Astrocyte (in vitro differentiated cells and primary cell): Measurements from ENCODE around the gene FOXF1.

Experiments used
- EZH2 ChIP-seq: IDR thresholded peaks from 2 replicates; pipeline ENCODE4 v1.6.1; 2012; ENCODE audit warnings: mild to moderate bottlenecking, low read length, inconsistent platforms; ENCODE audit not compliant: insufficient read depth
- TF ChIP-seq, protein P1 (sequence below): IDR thresholded peaks from 2 replicates; pipeline ENCODE4 v1.5.1; 2011; ENCODE audit warnings: low read depth, mild to moderate bottlenecking, inconsistent platforms, low read length, moderate library complexity; ENCODE audit not compliant: insufficient read depth

GRCh38 chr16:86537486-86537885, 27.2 kb downstream of the FOXF1 start:
- TF ChIP-seq, protein P1, sequence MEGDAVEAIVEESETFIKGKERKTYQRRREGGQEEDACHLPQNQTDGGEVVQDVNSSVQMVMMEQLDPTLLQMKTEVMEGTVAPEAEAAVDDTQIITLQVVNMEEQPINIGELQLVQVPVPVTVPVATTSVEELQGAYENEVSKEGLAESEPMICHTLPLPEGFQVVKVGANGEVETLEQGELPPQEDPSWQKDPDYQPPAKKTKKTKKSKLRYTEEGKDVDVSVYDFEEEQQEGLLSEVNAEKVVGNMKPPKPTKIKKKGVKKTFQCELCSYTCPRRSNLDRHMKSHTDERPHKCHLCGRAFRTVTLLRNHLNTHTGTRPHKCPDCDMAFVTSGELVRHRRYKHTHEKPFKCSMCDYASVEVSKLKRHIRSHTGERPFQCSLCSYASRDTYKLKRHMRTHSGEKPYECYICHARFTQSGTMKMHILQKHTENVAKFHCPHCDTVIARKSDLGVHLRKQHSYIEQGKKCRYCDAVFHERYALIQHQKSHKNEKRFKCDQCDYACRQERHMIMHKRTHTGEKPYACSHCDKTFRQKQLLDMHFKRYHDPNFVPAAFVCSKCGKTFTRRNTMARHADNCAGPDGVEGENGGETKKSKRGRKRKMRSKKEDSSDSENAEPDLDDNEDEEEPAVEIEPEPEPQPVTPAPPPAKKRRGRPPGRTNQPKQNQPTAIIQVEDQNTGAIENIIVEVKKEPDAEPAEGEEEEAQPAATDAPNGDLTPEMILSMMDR, result no peak
- TF ChIP-seq EZH2, result no peak
